Tibial artery (tissue), 4 donors: Measurements from ENCODE around the gene DSE.
A peak's percentile ranks its signal among the peaks of the same experiment; 100 is the strongest.

ENCODE experiments used
- DNase-seq, 2 donors: peaks; one replicate each; pipeline ENCODE4 v3.0.0-alpha.2; 2019
- H3K27ac ChIP-seq, 2 donors: fragments of 200-600 bp; sonication (generic) in 1 of 2; 1 replicate in 1 of 2; 2 replicates in 1 of 2; pipeline ENCODE4 v1.5.1; 2018 to 2019; ENCODE audit warnings: mild to moderate bottlenecking in 1 of 2
- H3K27me3 ChIP-seq, 2 donors: fragments of 200-600 bp; sonication (generic) in 1 of 2; one replicate each; pipeline versions ENCODE4 v1.5.1 to v1.6.0; 2016 to 2019
- H3K36me3 ChIP-seq, 3 donors: fragments of 200-600 bp; sonication (generic) in 2 of 3; one replicate each; pipeline ENCODE4 v1.5.1; 2016 to 2019; ENCODE audit warnings: mild to moderate bottlenecking in 2 of 3
- H3K4me1 ChIP-seq, 4 donors: fragments of 200-600 bp; sonication (generic) in 2 of 4; 1 replicate in 3 of 4; 2 replicates in 1 of 4; pipeline ENCODE4 v1.5.1; 2016 to 2019
- H3K4me3 ChIP-seq, 2 donors: fragments of 200-600 bp; sonication (generic) in 1 of 2; 1 replicate in 1 of 2; 2 replicates in 1 of 2; pipeline ENCODE4 v1.5.1; 2018 to 2019; ENCODE audit warnings: mild to moderate bottlenecking in 2 of 2
- H3K9me3 ChIP-seq, 3 donors: fragments of 200-600 bp; sonication (generic) in 1 of 3; one replicate each; pipeline ENCODE4 v1.5.1; 2016 to 2019
- intact Hi-C: fragments of 100-400 bp; cut with DNase I; formaldehyde crosslinking; loops from one replicate; pipeline ENCODE4 v1.15.0; 2023; ENCODE audit warnings: low total_unique reads
- TF ChIP-seq, protein P1 (sequence below), 2 experiments: fragments of 200-600 bp in 1 of 2; fragments of 450-650 bp in 1 of 2; IDR thresholded peaks; one replicate each; pipeline ENCODE4 v1.5.1; 2017 to 2019; ENCODE audit warnings: antibody characterized with exemption in 2 of 2, mild to moderate bottlenecking in 1 of 2, moderate library complexity in 1 of 2

Gene DSE

DNA sequence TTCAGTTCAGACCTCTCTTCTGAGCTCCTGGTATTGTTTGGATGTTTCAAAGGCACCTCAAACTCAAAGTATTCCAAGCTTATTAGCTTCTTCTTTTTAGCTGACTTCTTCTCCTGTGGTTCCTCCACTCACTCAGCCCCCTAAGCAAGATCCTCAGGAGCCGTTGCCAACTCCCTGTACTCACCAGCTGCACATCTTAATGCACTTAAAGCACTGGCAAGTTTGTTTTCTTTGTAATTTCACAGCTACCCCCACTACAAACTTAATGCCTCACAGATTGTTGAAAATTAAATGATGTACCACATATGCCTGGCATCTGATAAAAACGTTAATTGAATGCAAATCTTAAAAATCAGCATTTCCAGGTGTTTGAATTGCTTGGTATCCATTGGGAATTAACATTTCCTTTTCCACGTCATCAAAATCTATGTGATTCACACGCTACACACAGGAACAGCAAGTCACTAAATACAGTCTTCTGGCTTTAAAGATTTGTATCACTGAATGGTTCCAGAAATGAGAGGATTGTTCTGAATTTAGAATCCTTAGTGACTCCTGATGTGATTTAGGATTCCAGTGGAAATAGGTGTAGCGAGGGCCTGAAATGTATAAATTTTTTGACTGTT, 114.9 kb downstream of the DSE start:
- H3K36me3 ChIP-seq, result no peaks in the 10 kb centered on the region
- no peak for DNase-seq
- TF ChIP-seq, protein P1, sequence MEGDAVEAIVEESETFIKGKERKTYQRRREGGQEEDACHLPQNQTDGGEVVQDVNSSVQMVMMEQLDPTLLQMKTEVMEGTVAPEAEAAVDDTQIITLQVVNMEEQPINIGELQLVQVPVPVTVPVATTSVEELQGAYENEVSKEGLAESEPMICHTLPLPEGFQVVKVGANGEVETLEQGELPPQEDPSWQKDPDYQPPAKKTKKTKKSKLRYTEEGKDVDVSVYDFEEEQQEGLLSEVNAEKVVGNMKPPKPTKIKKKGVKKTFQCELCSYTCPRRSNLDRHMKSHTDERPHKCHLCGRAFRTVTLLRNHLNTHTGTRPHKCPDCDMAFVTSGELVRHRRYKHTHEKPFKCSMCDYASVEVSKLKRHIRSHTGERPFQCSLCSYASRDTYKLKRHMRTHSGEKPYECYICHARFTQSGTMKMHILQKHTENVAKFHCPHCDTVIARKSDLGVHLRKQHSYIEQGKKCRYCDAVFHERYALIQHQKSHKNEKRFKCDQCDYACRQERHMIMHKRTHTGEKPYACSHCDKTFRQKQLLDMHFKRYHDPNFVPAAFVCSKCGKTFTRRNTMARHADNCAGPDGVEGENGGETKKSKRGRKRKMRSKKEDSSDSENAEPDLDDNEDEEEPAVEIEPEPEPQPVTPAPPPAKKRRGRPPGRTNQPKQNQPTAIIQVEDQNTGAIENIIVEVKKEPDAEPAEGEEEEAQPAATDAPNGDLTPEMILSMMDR (IDR thresholded peaks at IDR 0.05), result peak in 1 of 2 experiments; percentile 5
- H3K9me3 ChIP-seq, result no peaks in the 10 kb centered on the region
- intact Hi-C loops, result no loop called here
- no peak overlapping the region for H3K27ac ChIP-seq
- no peaks in the 10 kb centered on the region for H3K4me1 ChIP-seq
- no peaks in the 10 kb centered on the region for H3K27me3 ChIP-seq
- H3K4me3 ChIP-seq, result no peak overlapping the region

DNA sequence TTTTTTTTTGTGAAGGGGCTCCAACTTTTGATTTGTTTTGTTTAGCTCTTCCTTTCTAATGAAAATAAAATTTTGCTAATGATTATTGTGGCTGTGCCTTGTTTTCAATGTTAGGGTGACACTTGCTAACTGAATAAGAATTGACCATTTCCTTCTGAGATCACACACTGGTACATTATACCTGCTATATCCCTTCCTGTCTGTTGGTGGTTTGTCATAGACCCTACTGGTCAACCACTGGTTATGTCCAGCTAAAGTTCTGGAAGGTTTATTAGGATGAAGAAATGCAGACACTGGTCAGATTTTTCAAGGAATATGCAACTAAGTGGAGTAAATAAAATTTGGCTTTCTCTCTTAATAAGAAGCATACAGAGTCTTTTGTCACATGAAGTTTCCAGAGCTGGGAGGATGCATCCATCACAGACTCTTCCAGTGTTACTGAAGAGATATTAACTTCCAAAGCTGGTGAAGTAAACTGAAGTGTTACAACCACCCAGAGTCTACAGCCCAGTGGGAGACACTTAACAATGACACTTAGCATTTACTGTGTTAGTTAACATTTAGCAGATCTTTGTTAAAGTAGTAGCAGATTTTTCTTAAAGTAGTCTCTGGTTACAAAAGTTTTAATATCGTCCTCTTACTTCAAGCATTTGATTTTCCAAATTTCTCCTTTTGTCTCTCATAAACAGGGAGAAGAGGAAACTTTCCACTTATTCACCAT, 121.0 kb downstream of the DSE start:
- no peaks in the 10 kb centered on the region for H3K36me3 ChIP-seq
- intact Hi-C loops, result no loop called here
- H3K27me3 ChIP-seq, result no peaks in the 10 kb centered on the region
- H3K4me3 ChIP-seq, result no peak overlapping the region
- H3K27ac ChIP-seq, result no peak overlapping the region
- no peak for DNase-seq
- no peaks in the 10 kb centered on the region for H3K9me3 ChIP-seq
- TF ChIP-seq, protein P1 (IDR thresholded peaks at IDR 0.05), result no peak
- no peaks in the 10 kb centered on the region for H3K4me1 ChIP-seq

DNA sequence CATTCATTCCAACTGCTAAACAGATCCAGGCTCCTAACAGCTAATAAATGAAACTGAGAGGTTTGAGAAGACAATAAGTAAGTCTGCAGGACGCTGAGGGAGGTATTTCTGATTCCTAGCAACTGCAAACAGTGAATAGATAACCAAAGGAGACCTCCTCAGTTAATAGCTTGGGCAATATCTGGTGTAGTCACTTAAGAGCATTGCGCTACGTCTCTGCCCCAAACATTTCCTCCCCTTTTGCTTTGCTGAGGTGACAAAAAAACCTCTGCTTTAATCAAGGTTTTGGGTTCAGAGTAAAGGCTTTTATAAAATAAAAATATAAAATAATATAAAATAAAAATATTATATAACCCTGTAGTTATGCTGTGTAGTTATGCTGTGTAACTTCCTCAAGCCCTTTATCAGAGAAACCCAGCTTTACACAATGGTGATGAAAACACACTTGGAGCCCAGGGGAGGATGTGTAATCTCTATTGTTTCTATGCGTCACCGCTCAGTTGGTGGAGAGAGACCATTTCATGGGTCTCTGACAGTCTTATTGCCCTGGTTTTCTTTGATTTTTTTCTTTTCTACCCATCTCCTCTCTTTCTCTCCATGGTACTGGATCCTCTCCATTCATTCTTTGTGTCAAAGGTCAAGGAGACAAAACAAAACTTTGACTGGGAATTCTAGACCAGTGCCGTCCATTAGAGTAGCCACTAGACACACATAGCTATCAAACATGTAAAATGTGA, 121.8 kb downstream of the DSE start:
- no peak overlapping the region for H3K27ac ChIP-seq
- intact Hi-C loops, result no loop called here
- DNase-seq, result no peak

More for the DNA sequence above, 121.8 kb downstream of the DSE start:
- TF ChIP-seq, protein P1 (IDR thresholded peaks at IDR 0.05), result no peak
- no peak overlapping the region for H3K4me3 ChIP-seq
- H3K27me3 ChIP-seq, result no peaks in the 10 kb centered on the region
- no peaks in the 10 kb centered on the region for H3K4me1 ChIP-seq
- H3K36me3 ChIP-seq, result no peaks in the 10 kb centered on the region
- no peaks in the 10 kb centered on the region for H3K9me3 ChIP-seq
